ENCODE measurements around the gene WWOX. TPM values are rescaled to one million over a fixed set of nuclear protein-coding genes. Genes with fewer than 3 reads are reported as not detected.

WWOX gene
- total RNA-seq, 1 donor from 2014 or later: 19.1 TPM

DNA sequence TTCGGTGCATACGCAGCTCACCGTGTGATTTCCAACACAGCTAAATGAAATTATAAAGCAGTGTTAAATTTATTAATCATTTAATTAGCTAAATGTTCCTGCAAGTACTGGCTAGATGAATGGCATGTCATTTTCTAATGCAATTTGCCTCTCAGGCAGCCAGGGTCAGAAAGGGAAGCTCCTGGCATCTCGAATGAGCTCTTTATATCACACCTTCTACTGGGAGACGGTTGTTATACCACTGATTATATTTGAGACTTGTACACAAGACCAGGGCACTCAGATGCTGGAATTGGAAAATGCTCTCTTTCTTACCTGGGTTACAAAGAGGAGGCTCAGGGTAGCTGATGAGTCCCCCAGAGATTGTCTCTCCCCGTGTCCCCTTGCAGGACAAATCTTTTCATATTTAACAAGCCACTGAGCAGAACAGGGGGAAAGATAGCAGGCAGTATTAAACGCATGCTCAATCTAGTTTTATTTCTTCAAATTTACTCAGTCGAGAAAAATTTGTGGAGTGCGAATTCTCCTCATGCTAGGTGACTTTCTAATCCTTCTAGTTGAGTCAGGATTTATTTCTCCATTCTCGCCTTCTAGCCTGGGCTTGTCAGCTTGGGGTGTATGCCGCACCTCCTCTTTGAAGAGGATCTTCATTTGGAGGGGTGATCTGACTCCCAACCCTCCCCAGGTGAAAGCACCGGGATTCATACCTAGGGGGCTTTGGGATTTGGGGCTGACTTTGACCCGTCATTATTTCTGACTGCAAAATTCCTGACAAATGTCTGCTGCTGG is 1060.0 kb downstream of the WWOX start:
- no peak for DNase-seq (ENCODE audit: extremely low read depth, low read depth, low spot score)

GRCh38 chr16:79162977-79163376 is 1063.5 kb downstream of the WWOX start:
- DNase-seq (ENCODE audit: extremely low read depth, low read depth, low spot score): no peak

DNA sequence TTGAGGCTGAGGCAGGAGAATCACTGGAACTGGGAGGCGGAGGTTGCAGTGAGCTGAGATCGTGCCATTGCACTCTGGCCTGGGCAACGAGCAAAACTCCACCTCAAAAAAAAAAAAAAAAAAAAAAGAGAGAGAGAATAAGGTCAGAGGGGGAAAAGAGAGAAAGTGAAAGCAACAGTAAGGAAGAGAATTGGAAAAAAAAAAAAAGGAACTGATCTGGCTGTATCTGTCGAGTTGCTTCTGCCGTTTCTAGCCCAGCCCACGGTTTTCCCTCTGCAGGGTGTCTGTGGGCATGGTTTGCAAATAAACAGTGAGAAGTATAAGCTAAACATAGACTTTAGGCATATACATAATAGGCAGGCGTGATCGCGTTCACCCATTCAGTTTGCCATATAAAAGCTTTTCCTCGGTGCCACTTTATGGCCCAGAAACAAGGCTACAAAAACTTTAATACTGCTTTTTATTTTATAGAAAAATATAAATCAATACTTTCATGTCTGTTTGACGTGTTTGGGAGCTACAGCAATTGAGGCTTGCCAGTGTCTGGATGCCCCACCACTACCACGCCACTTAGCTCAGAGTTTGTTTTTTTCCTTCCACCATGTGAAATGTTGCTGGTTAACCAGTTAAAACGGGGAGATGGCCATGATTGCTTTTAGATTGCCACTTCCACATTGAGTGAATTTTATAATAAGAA is 1064.4 kb downstream of the WWOX start:
- no peak for DNase-seq (ENCODE audit: extremely low read depth, low read depth, low spot score)

GRCh38 chr16:79164388-79164995 is 1065.0 kb downstream of the WWOX start:
- DNase-seq (ENCODE audit: extremely low read depth, low read depth, low spot score): no peak

- DNase-seq (ENCODE audit: extremely low read depth, low read depth, low spot score): no peak
Observed at GRCh38 chr16:79165079-79165478, 1065.6 kb downstream of the WWOX start.

DNA sequence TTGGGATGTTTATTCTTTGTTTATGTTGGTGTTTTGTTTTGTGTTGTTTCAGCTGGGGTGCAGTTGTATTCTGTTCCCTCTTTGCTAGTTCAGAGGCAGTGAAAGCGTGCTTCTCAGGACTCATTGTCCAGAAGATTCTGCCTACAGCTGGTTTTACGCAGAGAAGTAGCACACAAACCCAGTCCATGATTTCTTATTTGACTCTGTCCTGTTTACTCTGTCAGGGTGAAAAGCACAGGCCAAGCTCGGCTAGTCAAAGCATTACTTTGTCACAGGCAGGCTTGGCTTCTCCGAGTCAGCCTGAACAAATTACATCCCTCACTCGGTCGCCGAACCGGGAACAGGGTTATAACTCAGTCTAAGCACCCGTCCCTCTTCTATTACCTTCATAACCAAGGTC is 1066.1 kb downstream of the WWOX start:
- DNase-seq (ENCODE audit: extremely low read depth, low read depth, low spot score): no peak

DNA sequence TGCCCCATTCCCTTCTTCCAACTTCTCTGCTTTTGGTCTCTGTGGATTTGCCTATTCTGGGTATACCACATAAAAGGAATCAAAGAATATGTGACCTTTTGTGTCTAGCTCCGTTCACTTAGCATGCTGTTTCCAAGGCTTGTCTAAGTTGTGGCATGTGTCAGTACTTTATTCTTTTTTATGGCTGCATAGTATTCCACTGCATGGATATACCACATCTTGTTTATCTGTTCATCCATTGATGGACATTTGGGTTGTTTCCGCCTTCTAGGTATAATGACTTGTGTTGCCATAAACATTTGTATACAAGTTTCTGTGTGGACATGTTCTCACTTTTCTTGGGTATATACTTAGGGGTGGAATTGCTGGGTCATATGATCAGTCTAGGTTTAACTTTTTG is 1068.4 kb downstream of the WWOX start:
- no peak for DNase-seq (ENCODE audit: extremely low read depth, low read depth, low spot score)

- no peak for DNase-seq (ENCODE audit: extremely low read depth, low read depth, low spot score)
Observed at GRCh38 chr16:79168321-79168720, 1068.9 kb downstream of the WWOX start.

DNA sequence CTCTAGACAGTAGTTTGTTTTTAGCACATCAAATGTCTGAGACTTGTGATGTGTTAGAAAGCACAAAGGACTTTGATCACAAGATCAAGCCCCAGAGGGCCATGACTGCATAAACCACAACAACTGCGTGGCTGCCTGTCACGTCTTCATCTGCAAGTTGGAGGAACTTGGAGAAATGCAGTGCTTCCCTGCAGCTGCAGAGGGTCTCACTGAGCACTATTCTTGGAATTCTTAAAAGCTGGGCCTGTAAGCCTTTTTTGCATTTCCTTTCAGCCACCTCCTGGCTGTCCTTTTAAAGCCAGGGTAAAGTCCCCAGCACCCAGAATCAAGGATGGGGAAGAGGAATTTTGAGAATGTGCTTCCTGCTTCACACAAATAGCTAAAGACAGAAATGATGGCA is 1069.8 kb downstream of the WWOX start:
- no peak for DNase-seq (ENCODE audit: extremely low read depth, low read depth, low spot score)

DNA sequence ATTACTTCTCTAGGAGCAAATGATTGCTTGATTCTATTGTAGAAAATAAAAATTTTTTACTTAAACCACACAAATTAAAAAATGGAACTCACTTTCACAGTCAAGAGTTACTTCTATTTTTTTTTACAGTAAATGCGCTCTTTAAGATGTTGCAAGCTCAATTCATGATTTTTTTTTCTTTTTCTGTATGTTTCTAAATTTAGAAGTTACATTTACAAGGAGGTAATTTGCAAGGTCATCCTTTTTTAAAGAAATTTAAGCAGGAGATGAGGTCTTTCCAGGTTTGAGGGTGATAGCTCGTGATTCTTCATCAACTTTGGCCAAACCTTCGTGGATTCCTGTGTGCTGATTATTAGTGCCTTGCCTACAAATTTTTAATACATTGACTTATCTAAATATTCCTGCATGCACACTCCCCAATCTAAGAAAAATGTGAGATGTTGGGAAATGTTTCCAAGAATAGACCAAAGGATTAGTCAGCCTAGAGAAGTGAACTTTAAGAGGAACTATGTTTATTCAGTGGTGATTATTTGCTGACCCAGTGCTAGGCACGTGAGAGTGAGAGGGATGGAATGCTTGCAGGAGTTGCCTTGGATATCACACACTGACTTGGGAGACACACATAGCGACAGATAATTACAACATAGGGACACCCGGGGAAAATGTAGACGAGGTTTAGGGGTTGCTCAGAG is 1071.2 kb downstream of the WWOX start:
- DNase-seq (ENCODE audit: extremely low read depth, low read depth, low spot score): no peak

GRCh38 chr16:79171504-79171903 is 1072.0 kb downstream of the WWOX start:
- no peak for DNase-seq (ENCODE audit: extremely low read depth, low read depth, low spot score)

DNA sequence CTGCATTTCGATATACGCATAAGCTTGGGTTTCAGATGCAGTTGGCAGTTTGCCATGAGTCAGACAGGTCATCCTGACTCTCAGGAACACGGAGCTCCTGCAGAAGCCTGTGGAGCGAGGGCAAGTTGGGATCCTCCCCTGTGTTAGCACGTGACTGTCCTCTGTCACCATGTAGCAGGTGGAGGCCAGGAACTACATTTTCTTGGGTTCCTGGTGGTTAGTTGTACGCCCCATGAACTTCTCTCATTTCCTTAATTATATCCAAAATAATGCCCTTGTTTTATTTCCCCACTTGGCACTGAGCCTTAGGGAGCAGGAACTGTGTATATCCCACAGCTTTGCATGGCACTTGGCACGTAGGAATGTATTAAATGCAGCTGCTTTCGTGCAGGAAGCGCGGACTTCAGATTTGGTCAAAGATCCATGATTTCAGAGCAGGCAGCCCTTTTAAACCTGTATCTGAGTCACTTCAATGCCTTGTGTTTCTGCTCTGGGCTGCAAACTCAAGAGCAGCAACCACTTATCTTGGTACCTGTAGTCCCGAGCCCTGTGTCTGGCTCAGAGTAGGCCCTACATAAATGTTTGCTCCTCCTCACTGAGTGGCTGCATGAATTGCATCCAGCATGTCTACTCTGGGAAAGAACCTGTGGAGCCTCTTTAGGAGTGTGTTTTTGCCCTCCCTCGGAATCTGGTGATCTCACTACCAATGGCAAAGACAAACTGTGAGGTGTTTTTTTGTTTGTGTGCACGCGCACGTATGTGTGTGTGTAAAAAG is 1072.7 kb downstream of the WWOX start:
- no peak for DNase-seq (ENCODE audit: extremely low read depth, low read depth, low spot score)

DNA sequence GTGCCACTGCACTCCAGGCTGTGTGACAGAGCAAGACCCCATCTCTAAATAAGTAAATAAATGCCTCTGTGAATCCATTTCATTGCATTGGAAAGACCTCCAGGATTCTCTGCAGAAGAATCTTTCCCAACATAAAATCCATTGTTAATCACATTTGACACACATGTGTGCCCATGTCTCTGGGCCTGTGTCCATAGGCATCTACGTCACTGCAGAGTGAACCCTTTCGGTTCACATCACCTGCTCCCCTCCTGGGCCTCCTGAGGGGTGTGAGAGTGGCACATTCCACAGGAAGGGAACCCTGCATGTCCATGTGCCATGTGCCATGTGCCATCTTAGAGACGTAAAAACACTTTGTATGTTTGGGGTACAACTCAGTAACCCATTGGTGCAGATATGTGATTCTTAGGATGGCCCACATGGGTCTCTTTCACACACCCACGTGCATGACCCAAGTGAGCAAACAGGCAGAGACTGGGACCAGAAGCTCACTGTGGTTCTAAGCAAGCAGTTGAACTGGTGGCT is 1073.6 kb downstream of the WWOX start:
- no peak for DNase-seq (ENCODE audit: extremely low read depth, low read depth, low spot score)

DNA sequence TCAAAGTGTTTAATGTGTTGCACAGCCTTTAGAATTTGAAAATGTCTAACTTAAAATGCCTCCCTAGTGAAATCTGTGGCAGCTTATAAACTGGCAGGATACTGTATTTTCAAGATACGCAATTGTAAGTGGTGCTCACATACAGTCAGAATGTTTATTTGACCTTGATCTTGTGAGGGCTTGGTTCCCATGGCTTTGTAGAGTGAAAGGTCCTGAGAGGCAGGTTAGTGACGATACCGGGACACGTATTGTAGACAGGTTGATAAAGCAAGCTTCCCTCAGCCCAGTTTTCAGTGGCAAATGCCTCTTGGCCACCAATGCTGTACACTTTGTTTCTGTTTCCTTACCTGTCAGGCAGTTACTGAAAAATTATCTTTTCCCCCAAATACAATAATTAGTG is 1074.5 kb downstream of the WWOX start:
- DNase-seq (ENCODE audit: extremely low read depth, low read depth, low spot score): no peak

DNA sequence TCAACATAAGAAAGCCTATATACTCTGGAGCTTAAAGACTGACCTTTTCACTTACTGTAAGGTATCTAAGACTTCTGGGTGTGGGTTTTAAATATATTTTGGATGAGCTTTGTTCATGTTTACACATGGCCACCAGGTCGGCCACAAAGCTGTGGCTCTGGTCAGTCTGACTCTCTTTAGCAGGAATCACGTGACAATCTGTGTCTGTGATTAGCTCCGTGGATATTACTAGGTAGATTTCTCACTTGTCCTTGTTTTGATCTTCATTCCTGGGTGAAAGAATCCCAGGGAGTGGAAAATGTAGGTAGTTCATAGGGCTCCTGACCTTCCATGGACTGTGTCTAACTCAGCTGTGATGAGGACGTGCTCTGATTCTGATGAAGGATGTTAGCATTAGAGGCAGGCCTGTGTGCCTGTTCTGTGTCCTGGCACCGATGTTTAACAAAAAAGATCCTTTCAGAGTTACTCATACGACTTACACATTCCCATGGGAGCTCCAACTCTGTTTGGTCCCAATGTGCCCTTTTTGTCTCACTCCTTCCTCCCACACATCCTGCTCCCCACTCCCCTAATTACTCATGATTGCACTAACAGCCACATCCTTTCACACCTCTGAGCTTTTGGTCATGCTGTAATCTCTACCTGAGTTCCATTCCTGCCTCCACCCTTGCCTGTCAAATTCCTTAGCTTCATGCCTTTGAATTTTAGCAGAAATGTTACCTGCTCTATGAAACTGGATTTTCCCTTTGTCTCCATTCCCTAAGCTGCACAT is 1076.0 kb downstream of the WWOX start:
- DNase-seq (ENCODE audit: extremely low read depth, low read depth, low spot score): no peak

DNA sequence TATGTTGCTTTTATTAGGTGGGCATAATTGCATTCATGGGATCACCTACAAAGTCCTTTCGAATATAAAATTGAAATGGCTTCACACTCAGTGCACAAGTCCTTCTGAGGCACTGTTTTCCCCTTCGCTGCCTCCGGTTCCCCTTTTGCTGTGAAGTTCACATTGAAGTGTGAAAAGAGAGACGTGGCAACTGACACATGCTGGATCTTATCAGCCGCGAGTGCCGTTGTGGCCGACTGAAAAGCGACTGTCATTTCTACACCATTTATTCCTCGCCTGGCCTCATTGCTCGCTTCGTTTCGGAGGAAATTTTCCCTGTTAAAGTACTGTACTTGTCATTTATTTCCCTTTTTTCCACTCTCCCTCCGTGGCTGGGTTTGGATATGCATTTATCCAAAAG is 1077.6 kb downstream of the WWOX start:
- DNase-seq (ENCODE audit: extremely low read depth, low read depth, low spot score): no peak

DNA sequence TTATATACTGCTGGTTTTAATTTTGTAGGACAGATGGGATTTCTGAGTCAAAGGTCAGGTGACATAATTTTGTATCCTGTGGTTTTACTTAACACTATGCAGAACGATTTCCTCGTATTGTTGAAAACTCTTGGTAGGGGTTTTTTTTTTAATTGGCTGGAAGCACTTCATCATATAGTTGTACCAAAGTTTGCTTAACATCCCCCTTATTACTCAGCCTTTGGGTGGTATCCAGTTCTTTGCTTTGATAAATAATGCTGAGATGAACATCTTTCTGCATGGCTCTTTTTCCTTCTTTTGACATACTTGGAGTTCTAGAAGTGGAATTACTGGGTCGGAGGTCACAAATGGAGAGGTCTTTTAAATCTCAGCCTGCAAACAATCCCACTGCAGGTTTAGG is 1082.0 kb downstream of the WWOX start:
- no peak for DNase-seq (ENCODE audit: extremely low read depth, low read depth, low spot score)

- no peak for DNase-seq (ENCODE audit: extremely low read depth, low read depth, low spot score)
Observed at GRCh38 chr16:79182616-79183015, 1083.2 kb downstream of the WWOX start.

- DNase-seq (ENCODE audit: extremely low read depth, low read depth, low spot score): no peak
Observed at GRCh38 chr16:79183571-79183970, 1084.1 kb downstream of the WWOX start.
